ENCODE results near the gene GPSM1. TPM values are rescaled to one million over a fixed set of nuclear protein-coding genes. Genes with fewer than 3 reads are reported as not detected.

Gene GPSM1
- total RNA-seq, 1 experiment from 2014 or later: 26.4 TPM

GRCh38 chr9:136376457-136376856 lies 49.1 kb downstream of the GPSM1 start (continued):
- no peak for TF ChIP-seq CTCF (IDR thresholded peaks at IDR 0.05 in 2 of 3, conservative IDR thresholded peaks at IDR 0.05 in 1 of 3; ENCODE audit: borderline replicate concordance in 1 of 3, insufficient read depth in 1 of 3, low read depth in 2 of 3, low read length in 2 of 3)
- no peak for TF ChIP-seq JUND (IDR thresholded peaks at IDR 0.05)
- no peak for TF ChIP-seq SP1 (IDR thresholded peaks at IDR 0.05; ENCODE audit: low read depth)
- no peak for TF ChIP-seq ZBTB33 (IDR thresholded peaks at IDR 0.05; ENCODE audit: extremely low read depth, insufficient replicate concordance, low read length)
- TF ChIP-seq CBX3 (IDR thresholded peaks at IDR 0.05; ENCODE audit: low read depth): no peak
- no peak for TF ChIP-seq POLR2A (IDR thresholded peaks at IDR 0.05; ENCODE audit: borderline replicate concordance, extremely low read depth, insufficient read depth, insufficient read length)
- no peak for TF ChIP-seq EZH2phosphoT487 (IDR thresholded peaks at IDR 0.05; ENCODE audit: borderline replicate concordance)
- TF ChIP-seq SIN3A (IDR thresholded peaks at IDR 0.05; ENCODE audit: low read depth): no peak
- no peak for TF ChIP-seq POLR2AphosphoS5 (IDR thresholded peaks at IDR 0.05; ENCODE audit: low read depth, low read length)
- TF ChIP-seq ZFX (IDR thresholded peaks at IDR 0.05): no peak
- TF ChIP-seq ATF3 (IDR thresholded peaks at IDR 0.05): no peak

All from HCT116 (cell line).